Neural cell (in vitro differentiated cells): ENCODE data around the gene CASZ1. TPM values are rescaled to one million over a fixed set of nuclear protein-coding genes. Genes with fewer than 3 reads are reported as not detected.

ENCODE experiments used
- H2AFZ ChIP-seq: fragments of 200-600, 300-800 bp; sonication (generic), shearing (Covaris generic); 2 replicates; pipeline ENCODE4 v1.6.0; 2014; ENCODE audit warnings: low read depth, mild to moderate bottlenecking, antibody characterized with exemption, low read length, moderate library complexity
- H3F3A ChIP-seq: fragments of 200-600 bp; shearing (Covaris generic); 2 replicates; pipeline ENCODE4 v1.6.1; 2016; ENCODE audit warnings: mild to moderate bottlenecking, moderate library complexity, mixed read lengths, antibody characterized with exemption, low read length; ENCODE audit not compliant: insufficient read depth, poor library complexity, severe bottlenecking
- H3K27ac ChIP-seq: fragments of 200-600, 300-800 bp; sonication (generic), shearing (Covaris generic); 2 replicates; pipeline ENCODE4 v1.5.1; 2014; ENCODE audit warnings: mild to moderate bottlenecking, low read length, moderate library complexity
- H3K27me3 ChIP-seq: fragments of 300-800, 200-600 bp; sonication (generic), shearing (Covaris generic); 2 replicates; pipeline ENCODE4 v1.6.0; 2014; ENCODE audit warnings: mild to moderate bottlenecking, low read depth, low read length, moderate library complexity; ENCODE audit not compliant: insufficient read depth
- H3K36me3 ChIP-seq: fragments of 300-800, 200-600 bp; sonication (generic), shearing (Covaris generic); 2 replicates; pipeline ENCODE4 v1.5.1; 2014; ENCODE audit warnings: mild to moderate bottlenecking, antibody characterized with exemption, low read length, moderate library complexity; ENCODE audit not compliant: insufficient read depth
- H3K4me2 ChIP-seq: fragments of 300-800, 200-600 bp; sonication (generic), shearing (Covaris generic); 2 replicates; pipeline ENCODE4 v1.6.0; 2014; ENCODE audit warnings: mild to moderate bottlenecking, low read length
- H3K4me3 ChIP-seq: fragments of 300-800, 200-600 bp; sonication (generic), shearing (Covaris generic); 2 replicates; pipeline ENCODE4 v1.5.1; 2014; ENCODE audit warnings: mild to moderate bottlenecking, low read length, moderate library complexity
- H3K79me2 ChIP-seq: fragments of 200-600 bp; shearing (Covaris generic); replicated peaks from 2 replicates; pipeline ENCODE4 v1.6.0; 2014; ENCODE audit warnings: mild to moderate bottlenecking, low read length, moderate library complexity; ENCODE audit not compliant: insufficient read depth
- H3K9ac ChIP-seq: fragments of 300-800, 200-600 bp; sonication (generic), shearing (Covaris generic); 2 replicates; pipeline ENCODE4 v1.6.1; 2016; ENCODE audit warnings: mild to moderate bottlenecking, low read length, mixed read lengths
- H3K9me2 ChIP-seq: fragments of 200-600 bp; shearing (Covaris generic); 2 replicates; pipeline ENCODE4 v1.6.1; 2016; ENCODE audit warnings: mild to moderate bottlenecking, low read length, mixed read lengths; ENCODE audit not compliant: insufficient read depth
- H3K9me3 ChIP-seq: fragments of 200-600, 300-800 bp; sonication (generic), shearing (Covaris generic); 2 replicates; pipeline ENCODE4 v1.6.1; 2016; ENCODE audit warnings: mild to moderate bottlenecking, mixed run types, low read length, moderate library complexity, mixed read lengths
- H4K20me1 ChIP-seq: fragments of 200-600 bp; shearing (Covaris generic); 2 replicates; pipeline ENCODE4 v1.6.1; 2016; ENCODE audit warnings: mild to moderate bottlenecking, mixed run types; ENCODE audit not compliant: insufficient read depth
- CTCF ChIP-seq: fragments of 450-650 bp; IDR thresholded peaks from 2 replicates; pipeline ENCODE4 v1.5.1; 2014; ENCODE audit warnings: antibody characterized with exemption, mild to moderate bottlenecking, moderate library complexity; ENCODE audit not compliant: poor library complexity, severe bottlenecking
- EP300 ChIP-seq: fragments of 450-650 bp; conservative IDR thresholded peaks from 2 replicates; pipeline ENCODE4 v1.6.1; 2014; ENCODE audit warnings: antibody characterized with exemption, mild to moderate bottlenecking, moderate library complexity; ENCODE audit not compliant: poor library complexity, severe bottlenecking
- EZH2 ChIP-seq: fragments of 200-600, 300-800 bp; shearing (Covaris generic), sonication (generic); IDR thresholded peaks from 2 replicates; pipeline ENCODE4 v1.6.1; 2014; ENCODE audit warnings: antibody characterized with exemption, low read length, borderline replicate concordance, mild to moderate bottlenecking; ENCODE audit not compliant: insufficient read depth, poor library complexity, severe bottlenecking
- MXI1 ChIP-seq: fragments of 450-650 bp; conservative IDR thresholded peaks from 2 replicates; pipeline ENCODE4 v1.6.1; 2014; ENCODE audit warnings: antibody characterized with exemption, mild to moderate bottlenecking; ENCODE audit not compliant: poor library complexity, severe bottlenecking
- POLR2AphosphoS5 ChIP-seq: IDR thresholded peaks from 2 replicates; pipeline ENCODE4 v1.6.1; 2012
- RAD21 ChIP-seq: fragments of 450-650 bp; conservative IDR thresholded peaks from 2 replicates; pipeline ENCODE4 v1.6.1; 2014; ENCODE audit warnings: antibody characterized with exemption, mild to moderate bottlenecking, moderate library complexity
- SMC3 ChIP-seq: fragments of 450-650 bp; conservative IDR thresholded peaks from 2 replicates; pipeline ENCODE4 v1.6.1; 2014; ENCODE audit warnings: antibody characterized with exemption, mild to moderate bottlenecking, moderate library complexity; ENCODE audit not compliant: poor library complexity
- TAF1 ChIP-seq: IDR thresholded peaks from 2 replicates; pipeline ENCODE4 v1.6.1; 2012; ENCODE audit warnings: low read depth
- polyA plus RNA-seq: library from polyadenylated mRNA; depleted of rRNA; stranded (reverse); fragments of >200 nt; gene quantifications from 2 replicates; pipeline ENCODE4 v1.2.3, GENCODE V29; 2014
- TF ChIP-seq, protein P1 (sequence below): IDR thresholded peaks from 2 replicates; pipeline ENCODE4 v1.6.1; 2012; ENCODE audit warnings: borderline replicate concordance

CASZ1 gene
- polyA plus RNA-seq, 1 donor from 2014 or later: 0.27 TPM

GRCh38 chr1:10707208-10707607, 89.2 kb downstream of the CASZ1 start:
- Histone ChIP-seq H3K4me3 (no peak overlapping the region), H3F3A (no peaks in the 10 kb centered on the region), H3K27ac (no peak overlapping the region), H3K9me2 (no peaks in the 10 kb centered on the region), H3K9ac (no peak overlapping the region), H3K36me3 (no peaks in the 10 kb centered on the region), H2AFZ (no peak overlapping the region), H3K27me3 (peaks cover 14% of the 10 kb centered on the region), H3K9me3 (no peaks in the 10 kb centered on the region), H3K79me2 (no peaks in the 10 kb centered on the region), H3K4me2 (no peak overlapping the region), H4K20me1 (no peaks in the 10 kb centered on the region)
- no peak for TF ChIP-seq EZH2
- TF ChIP-seq POLR2AphosphoS5: no peak
- TF ChIP-seq RAD21: no peak
- TF ChIP-seq, protein P1, sequence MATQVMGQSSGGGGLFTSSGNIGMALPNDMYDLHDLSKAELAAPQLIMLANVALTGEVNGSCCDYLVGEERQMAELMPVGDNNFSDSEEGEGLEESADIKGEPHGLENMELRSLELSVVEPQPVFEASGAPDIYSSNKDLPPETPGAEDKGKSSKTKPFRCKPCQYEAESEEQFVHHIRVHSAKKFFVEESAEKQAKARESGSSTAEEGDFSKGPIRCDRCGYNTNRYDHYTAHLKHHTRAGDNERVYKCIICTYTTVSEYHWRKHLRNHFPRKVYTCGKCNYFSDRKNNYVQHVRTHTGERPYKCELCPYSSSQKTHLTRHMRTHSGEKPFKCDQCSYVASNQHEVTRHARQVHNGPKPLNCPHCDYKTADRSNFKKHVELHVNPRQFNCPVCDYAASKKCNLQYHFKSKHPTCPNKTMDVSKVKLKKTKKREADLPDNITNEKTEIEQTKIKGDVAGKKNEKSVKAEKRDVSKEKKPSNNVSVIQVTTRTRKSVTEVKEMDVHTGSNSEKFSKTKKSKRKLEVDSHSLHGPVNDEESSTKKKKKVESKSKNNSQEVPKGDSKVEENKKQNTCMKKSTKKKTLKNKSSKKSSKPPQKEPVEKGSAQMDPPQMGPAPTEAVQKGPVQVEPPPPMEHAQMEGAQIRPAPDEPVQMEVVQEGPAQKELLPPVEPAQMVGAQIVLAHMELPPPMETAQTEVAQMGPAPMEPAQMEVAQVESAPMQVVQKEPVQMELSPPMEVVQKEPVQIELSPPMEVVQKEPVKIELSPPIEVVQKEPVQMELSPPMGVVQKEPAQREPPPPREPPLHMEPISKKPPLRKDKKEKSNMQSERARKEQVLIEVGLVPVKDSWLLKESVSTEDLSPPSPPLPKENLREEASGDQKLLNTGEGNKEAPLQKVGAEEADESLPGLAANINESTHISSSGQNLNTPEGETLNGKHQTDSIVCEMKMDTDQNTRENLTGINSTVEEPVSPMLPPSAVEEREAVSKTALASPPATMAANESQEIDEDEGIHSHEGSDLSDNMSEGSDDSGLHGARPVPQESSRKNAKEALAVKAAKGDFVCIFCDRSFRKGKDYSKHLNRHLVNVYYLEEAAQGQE: no peak

- Histone ChIP-seq H3K9ac (no peak overlapping the region), H3K4me3 (no peak overlapping the region), H3K27ac (no peak overlapping the region), H3K79me2 (no peaks in the 10 kb centered on the region), H3K4me2 (no peak overlapping the region), H4K20me1 (no peaks in the 10 kb centered on the region), H3K9me2 (no peaks in the 10 kb centered on the region), H3K36me3 (no peaks in the 10 kb centered on the region), H3F3A (no peaks in the 10 kb centered on the region), H3K27me3 (peaks cover 14% of the 10 kb centered on the region), H2AFZ (no peak overlapping the region), H3K9me3 (no peaks in the 10 kb centered on the region)
- TF ChIP-seq EP300: no peak
- no peak for TF ChIP-seq TAF1
- no peak for TF ChIP-seq CTCF
- no peak for TF ChIP-seq EZH2
- TF ChIP-seq POLR2AphosphoS5: no peak
- TF ChIP-seq SMC3: no peak
- no peak for TF ChIP-seq RAD21
- TF ChIP-seq MXI1: no peak
- TF ChIP-seq, protein P1: no peak
Observed at GRCh38 chr1:10706376-10706913, 90.0 kb downstream of the CASZ1 start.
